HepG2 (cell line): ENCODE measurements around the gene SYP. TPM values are rescaled to one million over a fixed set of nuclear protein-coding genes. Genes with fewer than 3 reads are reported as not detected.

Source experiments
- ATAC-seq: fragments of 200-7000 bp; cut with Tn5 transposase; 3 replicates; pipeline ENCODE4 v1.9.1; 2020; ENCODE audit warnings: mild to moderate bottlenecking, moderate library complexity
- BruUV-seq: library from RNA; stranded (reverse); fragments of 400-500 nt; replicated peaks from 2 replicates; lab custom pipeline; 2021; lab: Mats Ljungman, UMichigan
- CTCF ChIA-PET: fragments of 300-600 bp; formaldehyde crosslinking; extraction: SDS; loops from one replicate; lab custom pipeline; 2021; ENCODE audit warnings: low total read pairs, inconsistent platforms, low intra/inter-chr PET ratio; lab: Yijun Ruan, JAX
- POLR2A ChIA-PET: fragments of 350-600 bp; sonication (Branson Sonifier 250); formaldehyde crosslinking; loops from one replicate; lab custom pipeline; 2020; ENCODE audit warnings: antibody characterized with exemption, inconsistent platforms; lab: Yijun Ruan, JAX
- DNase-seq: peaks from one replicate; pipeline ENCODE4 v3.0.0-alpha.2; 2015; ENCODE audit warnings: low spot score
- FAIRE-seq: peaks from 3 replicates; lab custom pipeline; 2011; peaks lifted over from hg19 to GRCh38; lab: Jason Lieb, UNC
- H2AFZ ChIP-seq: one replicate; pipeline ENCODE4 v1.6.1; 2011; ENCODE audit warnings: low read length, inconsistent platforms
- H3K27ac ChIP-seq: fragments of 300-600 bp; 3 replicates; pipeline ENCODE4 v1.8.0; 2011; ENCODE audit warnings: mixed run types, mild to moderate bottlenecking, mixed read lengths, low read length, inconsistent platforms; ENCODE audit not compliant: insufficient read depth; ENCODE audit errors: extremely low read length
- H3K27me3 ChIP-seq, 2 experiments: fragments of 200-600 bp in 1 of 2; 2 replicates in 1 of 2; 3 replicates in 1 of 2; pipeline versions ENCODE4 v1.6.0 to v1.8.0; 2011; ENCODE audit warnings: low read length in 2 of 2, mild to moderate bottlenecking in 2 of 2, moderate library complexity in 2 of 2, inconsistent platforms in 1 of 2; ENCODE audit not compliant: insufficient read depth in 2 of 2, control insufficient read depth in 1 of 2
- H3K36me3 ChIP-seq, 2 experiments: fragments of 200-600 bp in 1 of 2; replicated peaks in 1 of 2; 2 replicates in 1 of 2; 3 replicates in 1 of 2; pipeline versions ENCODE4 v1.5.1 to v1.8.0; 2011; ENCODE audit warnings: low read length in 2 of 2, inconsistent platforms in 1 of 2; ENCODE audit not compliant: insufficient read depth in 2 of 2, control insufficient read depth in 1 of 2
- H3K4me1 ChIP-seq: 2 replicates; pipeline ENCODE4 v1.5.1; 2012; ENCODE audit warnings: low read length, inconsistent platforms; ENCODE audit not compliant: insufficient read depth
- H3K4me2 ChIP-seq: 2 replicates; pipeline ENCODE4 v1.6.0; 2011; ENCODE audit warnings: low read depth, low read length, inconsistent platforms
- H3K4me3 ChIP-seq, 3 experiments: fragments of 200-600 bp in 1 of 3; sonication (generic), shearing (Covaris generic) in 1 of 3; replicated peaks in 1 of 3; 2 replicates each; pipeline ENCODE4 v1.5.1; 2011 to 2016; ENCODE audit warnings: low read length in 3 of 3, inconsistent platforms in 2 of 3, low read depth in 2 of 3, mild to moderate bottlenecking in 2 of 3, control low read depth in 1 of 3, mixed read lengths in 1 of 3; ENCODE audit not compliant: insufficient read depth in 1 of 3
- H3K79me2 ChIP-seq: one replicate; pipeline ENCODE4 v1.6.1; 2011; ENCODE audit warnings: low read length, inconsistent platforms; ENCODE audit not compliant: insufficient read depth
- H3K9ac ChIP-seq: 2 replicates; pipeline ENCODE4 v1.6.0; 2011; ENCODE audit warnings: mild to moderate bottlenecking, low read depth, low read length, inconsistent platforms; ENCODE audit not compliant: insufficient read depth
- H3K9me3 ChIP-seq: 2 replicates; pipeline ENCODE4 v1.5.1; 2012; ENCODE audit warnings: mild to moderate bottlenecking, low read length
- H4K20me1 ChIP-seq: 2 replicates; pipeline ENCODE4 v1.6.0; 2011; ENCODE audit warnings: inconsistent platforms, mild to moderate bottlenecking, low read length, moderate library complexity; ENCODE audit not compliant: insufficient read depth
- ARHGAP35 ChIP-seq: sonication (generic); formaldehyde crosslinking; IDR thresholded peaks from 2 replicates; pipeline ENCODE4 v1.9.0; 2022; ENCODE audit warnings: mild to moderate bottlenecking, inconsistent platforms, moderate library complexity, missing genetic modification reagents, borderline replicate concordance
- ZSCAN25 ChIP-seq: sonication (generic); formaldehyde crosslinking; IDR thresholded peaks from 2 replicates; pipeline ENCODE4 v1.8.0; 2022; ENCODE audit warnings: mild to moderate bottlenecking, missing genetic modification reagents
- WGBS: methylation state at CpG from one replicate; pipeline ENCODE4 v1.1.6; 2017; ENCODE audit warnings: low lambda C conversion rate; 5-methylcytosine and 5-hydroxymethylcytosine counted together
- in situ Hi-C: cut with HindIII; loops from 2 replicates; pipeline ENCODE4 v1.10.0; 2017; ENCODE audit warnings: low pct_unique_long_range_greater_than_20kb; ENCODE audit not compliant: extremely low pct_ligation_motif_present
- intact Hi-C: fragments of 100-400 bp; cut with micrococcal nuclease; formaldehyde crosslinking; loops from one replicate; pipeline ENCODE4 v1.10.0; 2022; ENCODE audit not compliant: unreplicated experiment
- polyA plus RNA-seq, 8 experiments: library from polyadenylated mRNA; depleted of rRNA in 3 of 8; stranded (reverse) in 7 of 8; unstranded in 1 of 8; fragments of >200 nt; fragmentation: Illumina TruSeq in 4 of 8; extraction: Trizol in 4 of 8; gene quantifications; 2 replicates each; pipeline versions ENCODE4 v1.2.1 to v1.2.3, GENCODE V29; 2011 to 2016; ENCODE audit warnings: low read depth in 4 of 8, missing spikeins in 1 of 8, mixed read lengths in 1 of 8; ENCODE audit not compliant: insufficient read depth in 1 of 8
- total RNA-seq, 5 experiments: library from RNA; depleted of rRNA; stranded (reverse); fragments of >200 nt; fragmentation: Illumina TruSeq; extraction: Trizol; gene quantifications; 2 replicates each; pipeline ENCODE4 v1.2.3, GENCODE V29; 2016; ENCODE audit warnings: low read depth in 1 of 5
- TF ChIP-seq, protein P1 (sequence below): sonication (generic); formaldehyde crosslinking; IDR thresholded peaks from 2 replicates; pipeline ENCODE4 v1.5.1; 2020; ENCODE audit warnings: missing genetic modification reagents, mild to moderate bottlenecking, borderline replicate concordance
- TF ChIP-seq, protein P2 (sequence below): IDR thresholded peaks from 2 replicates; pipeline ENCODE4 v1.6.1; 2012; ENCODE audit warnings: low read length, improper control_type of control experiment
- TF ChIP-seq, protein P3 (sequence below): sonication (generic); formaldehyde crosslinking; IDR thresholded peaks from 2 replicates; pipeline ENCODE4 v1.4.0; 2020; ENCODE audit warnings: mild to moderate bottlenecking, missing genetic modification reagents
- TF ChIP-seq, protein P4 (sequence below): sonication (generic); formaldehyde crosslinking; IDR thresholded peaks from 2 replicates; pipeline ENCODE4 v1.8.1; 2022; ENCODE audit warnings: mild to moderate bottlenecking, missing genetic modification reagents

SYP gene
- total and polyA plus RNA-seq, 2 of the 13 experiments (the other 11 are each of a cell fraction or from before 2014, with no cell fraction given), result 2.0 to 2.5 TPM

DNA sequence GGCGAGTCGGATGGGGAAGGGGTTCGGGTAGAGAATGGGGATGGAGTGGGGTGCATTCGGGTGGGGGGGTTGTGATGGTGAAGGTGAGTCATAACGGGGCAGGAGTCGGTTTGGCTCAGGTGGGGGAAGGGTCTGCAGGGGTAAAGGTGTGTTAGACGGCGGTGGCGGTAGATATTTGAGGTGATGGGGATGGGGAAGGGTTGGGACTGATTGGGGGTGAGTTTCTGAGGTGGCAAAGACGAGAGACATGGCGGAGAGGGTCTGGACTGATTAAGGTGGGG lies 738 bp downstream of the SYP start:
- Histone ChIP-seq H3K9ac (no peak overlapping the region), H3K4me1 (peaks cover 48% of the 10 kb centered on the region), H4K20me1 (no peaks in the 10 kb centered on the region), H3K9me3 (no peaks in the 10 kb centered on the region), H3K4me2 (peak overlapping the region; percentile 36; the same call in 1 of the 2 replicates), H3K4me3 (no peak overlapping the region; a peak in 2 of 6 replicates), H3K27ac (no peak overlapping the region), H3K36me3 (no peaks in the 10 kb centered on the region), H2AFZ (no peak overlapping the region), H3K79me2 (no peaks in the 10 kb centered on the region), H3K27me3 (no peaks in the 10 kb centered on the region)
- POLR2A ChIA-PET, result no interaction called here
- ATAC-seq (no peak), DNase-seq (no peak), FAIRE-seq (no peak)
- intact Hi-C loops (no loop called here), in situ Hi-C loops (no loop called here)
- CTCF ChIA-PET, result no interaction called here
- TF ChIP-seq ARHGAP35 (CRISPR knock-in tag), result no peak
- TF ChIP-seq, protein P1, sequence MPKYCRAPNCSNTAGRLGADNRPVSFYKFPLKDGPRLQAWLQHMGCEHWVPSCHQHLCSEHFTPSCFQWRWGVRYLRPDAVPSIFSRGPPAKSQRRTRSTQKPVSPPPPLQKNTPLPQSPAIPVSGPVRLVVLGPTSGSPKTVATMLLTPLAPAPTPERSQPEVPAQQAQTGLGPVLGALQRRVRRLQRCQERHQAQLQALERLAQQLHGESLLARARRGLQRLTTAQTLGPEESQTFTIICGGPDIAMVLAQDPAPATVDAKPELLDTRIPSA (CRISPR knock-in tag), result no peak
- TF ChIP-seq, protein P2, sequence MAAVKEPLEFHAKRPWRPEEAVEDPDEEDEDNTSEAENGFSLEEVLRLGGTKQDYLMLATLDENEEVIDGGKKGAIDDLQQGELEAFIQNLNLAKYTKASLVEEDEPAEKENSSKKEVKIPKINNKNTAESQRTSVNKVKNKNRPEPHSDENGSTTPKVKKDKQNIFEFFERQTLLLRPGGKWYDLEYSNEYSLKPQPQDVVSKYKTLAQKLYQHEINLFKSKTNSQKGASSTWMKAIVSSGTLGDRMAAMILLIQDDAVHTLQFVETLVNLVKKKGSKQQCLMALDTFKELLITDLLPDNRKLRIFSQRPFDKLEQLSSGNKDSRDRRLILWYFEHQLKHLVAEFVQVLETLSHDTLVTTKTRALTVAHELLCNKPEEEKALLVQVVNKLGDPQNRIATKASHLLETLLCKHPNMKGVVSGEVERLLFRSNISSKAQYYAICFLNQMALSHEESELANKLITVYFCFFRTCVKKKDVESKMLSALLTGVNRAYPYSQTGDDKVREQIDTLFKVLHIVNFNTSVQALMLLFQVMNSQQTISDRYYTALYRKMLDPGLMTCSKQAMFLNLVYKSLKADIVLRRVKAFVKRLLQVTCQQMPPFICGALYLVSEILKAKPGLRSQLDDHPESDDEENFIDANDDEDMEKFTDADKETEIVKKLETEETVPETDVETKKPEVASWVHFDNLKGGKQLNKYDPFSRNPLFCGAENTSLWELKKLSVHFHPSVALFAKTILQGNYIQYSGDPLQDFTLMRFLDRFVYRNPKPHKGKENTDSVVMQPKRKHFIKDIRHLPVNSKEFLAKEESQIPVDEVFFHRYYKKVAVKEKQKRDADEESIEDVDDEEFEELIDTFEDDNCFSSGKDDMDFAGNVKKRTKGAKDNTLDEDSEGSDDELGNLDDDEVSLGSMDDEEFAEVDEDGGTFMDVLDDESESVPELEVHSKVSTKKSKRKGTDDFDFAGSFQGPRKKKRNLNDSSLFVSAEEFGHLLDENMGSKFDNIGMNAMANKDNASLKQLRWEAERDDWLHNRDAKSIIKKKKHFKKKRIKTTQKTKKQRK, result no peak
- TF ChIP-seq, protein P3, sequence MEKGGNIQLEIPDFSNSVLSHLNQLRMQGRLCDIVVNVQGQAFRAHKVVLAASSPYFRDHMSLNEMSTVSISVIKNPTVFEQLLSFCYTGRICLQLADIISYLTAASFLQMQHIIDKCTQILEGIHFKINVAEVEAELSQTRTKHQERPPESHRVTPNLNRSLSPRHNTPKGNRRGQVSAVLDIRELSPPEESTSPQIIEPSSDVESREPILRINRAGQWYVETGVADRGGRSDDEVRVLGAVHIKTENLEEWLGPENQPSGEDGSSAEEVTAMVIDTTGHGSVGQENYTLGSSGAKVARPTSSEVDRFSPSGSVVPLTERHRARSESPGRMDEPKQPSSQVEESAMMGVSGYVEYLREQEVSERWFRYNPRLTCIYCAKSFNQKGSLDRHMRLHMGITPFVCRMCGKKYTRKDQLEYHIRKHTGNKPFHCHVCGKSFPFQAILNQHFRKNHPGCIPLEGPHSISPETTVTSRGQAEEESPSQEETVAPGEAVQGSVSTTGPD, result no peak
- TF ChIP-seq ZSCAN25 (CRISPR knock-in tag), result no peak
- TF ChIP-seq, protein P4, sequence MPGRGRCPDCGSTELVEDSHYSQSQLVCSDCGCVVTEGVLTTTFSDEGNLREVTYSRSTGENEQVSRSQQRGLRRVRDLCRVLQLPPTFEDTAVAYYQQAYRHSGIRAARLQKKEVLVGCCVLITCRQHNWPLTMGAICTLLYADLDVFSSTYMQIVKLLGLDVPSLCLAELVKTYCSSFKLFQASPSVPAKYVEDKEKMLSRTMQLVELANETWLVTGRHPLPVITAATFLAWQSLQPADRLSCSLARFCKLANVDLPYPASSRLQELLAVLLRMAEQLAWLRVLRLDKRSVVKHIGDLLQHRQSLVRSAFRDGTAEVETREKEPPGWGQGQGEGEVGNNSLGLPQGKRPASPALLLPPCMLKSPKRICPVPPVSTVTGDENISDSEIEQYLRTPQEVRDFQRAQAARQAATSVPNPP (CRISPR knock-in tag), result no peak
- no TSS peak for BruUV-seq
- WGBS, result 32% methylated on average over 11 of the region's 11 CpGs
